Suppressor macrophage treated with lipopolysaccharide for 1 hour (primary cell): Measurements from ENCODE around the gene ZYG11B.
A peak's percentile ranks its signal among the peaks of the same experiment; 100 is the strongest.
"Not testable (repeated sequence)": the region's sequence is repeated elsewhere in the genome, so short reads cannot be mapped to it uniquely, and the experiment has no call there.

Source experiments
- DNase-seq, 3 donors: peaks; one replicate each; pipeline ENCODE4 v3.0.0-alpha.2; 2020 to 2022

Gene ZYG11B

DNA sequence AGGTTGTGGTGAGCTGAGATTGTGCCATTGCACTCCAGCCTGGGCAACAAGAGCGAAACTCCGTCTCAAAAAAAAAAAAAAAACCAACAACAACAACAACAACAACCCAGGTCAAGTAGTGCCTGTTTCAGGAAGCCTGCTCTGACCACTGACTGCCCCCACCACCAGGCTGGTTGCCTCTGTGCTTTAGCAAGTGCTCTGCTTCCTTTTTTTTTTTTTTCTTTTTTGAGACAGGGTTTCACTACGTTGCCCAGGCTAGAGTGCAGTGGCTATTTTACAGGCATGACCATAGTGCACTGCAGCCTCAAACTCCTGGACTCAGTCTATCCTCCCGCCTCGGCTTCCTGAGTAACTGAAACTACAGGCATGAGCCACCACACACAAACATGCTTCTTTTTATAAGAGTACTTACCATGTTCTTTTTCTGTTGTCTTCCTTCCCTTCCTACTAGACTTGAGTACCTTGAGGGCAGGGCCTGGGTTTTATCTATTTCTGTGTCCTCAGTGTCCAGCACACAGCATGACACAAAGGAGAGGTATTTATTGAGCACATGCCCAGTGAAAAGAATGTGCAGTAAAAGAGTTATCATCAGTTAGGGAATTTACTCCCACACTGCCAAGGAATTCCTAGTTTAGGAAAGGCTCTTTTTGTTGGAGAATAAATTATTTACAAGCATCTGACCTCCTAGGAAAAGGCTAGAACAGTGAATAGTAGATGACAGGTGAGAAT, 18.2 kb upstream of the ZYG11B start:
- DNase-seq: peak; percentile 52 to 59 (median 58)

DNA sequence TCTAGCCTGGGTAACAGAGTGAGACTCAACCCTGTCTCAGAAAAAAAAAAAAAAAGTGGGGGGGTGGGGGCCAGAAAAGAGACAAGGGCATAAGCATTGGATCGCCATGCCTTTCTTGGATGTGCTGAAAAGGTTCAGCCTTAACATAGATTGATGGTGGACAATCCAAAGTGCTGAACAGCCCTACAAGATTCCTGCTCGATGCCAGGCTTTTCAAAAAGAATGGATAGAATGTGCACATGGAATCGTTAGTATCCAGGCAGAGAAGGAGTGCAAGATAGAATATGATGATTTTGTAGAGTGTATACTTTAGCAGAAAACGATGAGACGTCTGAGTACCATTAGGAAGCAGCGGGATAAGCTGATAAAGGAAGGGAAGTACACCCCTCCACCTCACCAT, 17.2 kb upstream of the ZYG11B start:
- no peak for DNase-seq

DNA sequence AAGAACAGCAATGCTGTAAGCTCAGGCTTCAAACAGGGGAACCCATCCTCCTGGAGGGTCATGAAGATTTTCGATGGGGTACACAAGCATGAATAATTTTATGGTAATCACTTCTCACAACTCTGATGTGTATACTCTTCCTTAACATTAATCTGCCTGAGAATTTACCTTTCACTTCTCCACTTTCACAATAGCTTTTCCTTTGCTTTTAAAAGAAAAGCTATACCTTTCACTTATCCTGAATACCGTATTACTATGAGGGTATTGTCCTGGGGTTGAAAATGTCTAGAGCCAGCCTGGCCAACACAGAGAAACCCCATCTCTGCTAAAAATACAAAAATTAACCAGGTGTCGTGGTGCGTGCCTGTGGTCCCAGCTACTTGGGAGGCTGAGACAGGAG, 12.7 kb upstream of the ZYG11B start:
- DNase-seq: no peak

DNA sequence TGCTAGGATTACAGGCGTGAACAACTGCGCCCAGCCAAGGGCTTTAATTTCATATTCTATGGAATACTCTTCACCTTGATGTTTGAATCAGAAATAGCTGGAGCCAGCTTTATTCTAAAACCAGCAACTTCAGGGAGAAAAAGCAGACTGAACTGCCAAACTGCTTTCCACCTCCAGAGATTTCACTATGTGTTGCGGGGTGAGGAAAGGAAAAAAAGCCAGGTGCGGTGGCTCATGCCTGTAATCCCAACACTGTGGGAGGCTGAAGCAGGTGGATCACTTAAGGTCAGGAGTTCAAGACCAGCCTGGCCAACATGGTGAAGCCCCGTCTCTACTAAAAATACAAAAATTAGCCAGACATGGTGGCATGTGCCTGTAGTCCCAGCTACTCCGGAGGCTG, 11.0 kb upstream of the ZYG11B start:
- not testable (repeated sequence) for DNase-seq

DNA sequence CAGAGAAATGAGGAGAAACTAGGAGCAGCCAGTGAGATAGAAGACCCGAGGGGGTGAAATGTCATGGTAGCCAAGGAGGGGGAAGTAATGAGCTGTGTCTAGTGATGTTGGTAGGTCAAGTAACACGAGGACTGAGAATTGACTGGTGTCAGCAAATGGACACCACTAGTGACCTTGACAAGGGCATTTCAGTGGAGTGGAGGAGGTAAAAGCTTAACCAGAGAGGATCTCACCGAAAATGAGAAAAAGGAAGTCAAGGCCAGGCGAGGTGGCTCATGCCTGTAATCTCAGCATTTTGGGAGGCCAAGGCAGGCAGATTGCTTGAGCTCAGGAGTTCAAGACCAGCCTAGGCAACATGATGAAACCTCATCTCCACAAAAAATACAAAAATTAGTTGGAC, 3.0 kb upstream of the ZYG11B start:
- no peak for DNase-seq

DNA sequence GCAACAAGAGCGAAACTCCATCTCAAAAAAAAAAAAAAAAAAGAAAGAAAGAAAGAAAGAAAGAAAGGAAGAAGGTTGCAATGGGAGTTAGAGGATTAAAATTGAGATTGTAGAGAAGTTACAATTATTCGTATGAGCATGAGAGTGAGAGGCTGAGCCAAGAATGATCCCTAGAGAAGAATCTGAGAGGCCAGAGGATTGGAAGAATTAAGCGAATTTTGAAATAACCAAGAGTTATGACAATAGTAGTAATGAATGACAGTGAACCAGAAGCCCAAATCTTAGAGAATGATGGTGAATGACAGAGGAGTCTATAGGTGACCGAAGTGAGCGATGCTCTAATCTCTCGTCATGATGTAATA, 369 bp upstream of the ZYG11B start:
- DNase-seq: no peak

DNA sequence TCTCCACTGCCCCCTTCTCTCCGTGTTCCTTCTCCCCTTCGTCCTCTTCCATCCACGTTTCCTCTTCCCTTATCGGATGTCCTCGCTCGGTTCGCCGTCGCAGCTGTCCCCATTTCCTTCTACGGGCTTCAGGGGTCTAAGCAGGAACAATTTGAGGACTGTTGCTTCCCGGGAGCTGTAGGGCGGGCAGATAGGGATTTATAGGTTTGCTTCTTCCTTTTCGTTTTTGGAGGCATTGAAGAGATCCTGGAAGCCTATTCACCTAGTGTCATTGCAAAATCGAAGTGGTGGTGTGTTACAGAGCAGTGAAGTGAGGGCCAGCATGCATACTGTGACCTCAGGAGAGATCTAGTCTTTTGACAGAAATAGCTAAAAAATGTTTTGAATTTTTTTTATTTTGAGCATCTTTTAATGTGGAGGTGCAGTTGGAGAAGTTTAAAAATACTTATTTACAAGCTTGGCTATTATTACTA, 897 bp downstream of the ZYG11B start:
- DNase-seq: peak in 2 of 3 donors; percentile 26 to 31

DNA sequence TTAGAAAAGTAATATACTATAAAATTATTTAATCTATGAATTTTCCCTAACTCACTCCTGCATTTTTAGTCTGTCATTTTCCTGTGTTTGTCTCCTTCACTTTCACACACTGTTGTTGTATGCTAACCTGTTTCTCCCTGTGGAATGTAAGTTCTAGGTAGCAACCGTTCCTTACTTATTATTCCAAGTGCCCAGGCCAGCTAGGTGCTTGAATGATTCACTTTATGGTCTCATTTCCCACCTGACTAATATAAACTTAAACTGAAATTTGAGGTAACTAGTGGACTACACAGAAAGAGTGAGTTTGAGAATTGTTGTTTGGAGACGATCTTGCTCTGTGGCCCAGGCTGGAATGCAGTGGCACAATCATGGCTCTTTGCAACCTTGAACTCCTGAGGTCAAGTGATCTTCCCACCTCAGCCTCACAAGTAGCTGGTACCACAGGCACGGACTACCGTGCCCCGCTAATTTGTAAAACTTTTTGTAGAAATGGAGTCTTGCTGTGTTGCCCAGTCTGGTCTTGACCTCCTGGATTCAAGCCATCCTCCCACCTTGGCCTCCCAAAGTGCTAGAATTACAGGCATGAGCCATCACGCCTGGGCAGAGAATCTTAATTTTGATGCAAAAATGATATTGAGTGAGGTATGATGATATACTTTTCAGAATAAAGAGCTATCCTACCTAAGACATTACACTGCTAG, 1.9 kb downstream of the ZYG11B start:
- no peak for DNase-seq

DNA sequence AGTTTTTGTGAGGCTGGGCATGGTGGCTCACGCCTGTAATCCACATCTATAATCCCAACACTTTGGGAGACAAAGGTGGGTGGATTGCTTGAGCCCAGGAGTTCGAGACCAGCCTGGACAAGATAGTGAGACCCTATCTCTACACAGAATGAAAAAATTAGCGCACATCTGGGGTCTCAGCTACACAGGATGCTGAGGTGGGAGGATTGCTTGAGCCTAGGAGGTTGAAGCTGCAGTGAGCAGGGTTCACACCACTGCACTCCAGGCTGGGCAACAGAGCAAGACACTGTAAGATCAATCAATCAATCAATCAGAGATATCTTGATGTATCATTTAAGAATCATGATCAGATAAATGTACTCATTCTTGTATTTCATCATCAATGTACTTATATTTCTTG, 7.1 kb downstream of the ZYG11B start:
- no peak for DNase-seq

DNA sequence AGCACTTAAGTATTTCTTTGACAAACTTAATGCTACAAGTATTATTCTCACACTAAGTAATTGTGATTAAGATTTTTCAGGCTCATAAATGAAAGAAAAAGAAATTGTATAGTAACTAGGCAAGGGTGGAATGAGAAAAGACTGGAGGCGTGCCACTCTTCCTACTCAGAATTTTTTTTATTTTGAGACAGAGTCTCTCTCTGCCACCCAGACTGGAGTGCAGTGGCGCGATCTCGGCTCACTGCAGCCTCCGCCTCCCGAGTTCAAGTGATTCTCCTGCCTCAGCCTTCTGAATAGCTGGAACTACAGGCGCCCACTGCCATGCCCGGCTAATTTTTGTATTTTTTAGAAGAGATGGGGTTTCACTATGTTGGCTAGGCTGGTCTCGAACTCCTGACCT, 9.1 kb downstream of the ZYG11B start:
- not testable (repeated sequence) for DNase-seq

DNA sequence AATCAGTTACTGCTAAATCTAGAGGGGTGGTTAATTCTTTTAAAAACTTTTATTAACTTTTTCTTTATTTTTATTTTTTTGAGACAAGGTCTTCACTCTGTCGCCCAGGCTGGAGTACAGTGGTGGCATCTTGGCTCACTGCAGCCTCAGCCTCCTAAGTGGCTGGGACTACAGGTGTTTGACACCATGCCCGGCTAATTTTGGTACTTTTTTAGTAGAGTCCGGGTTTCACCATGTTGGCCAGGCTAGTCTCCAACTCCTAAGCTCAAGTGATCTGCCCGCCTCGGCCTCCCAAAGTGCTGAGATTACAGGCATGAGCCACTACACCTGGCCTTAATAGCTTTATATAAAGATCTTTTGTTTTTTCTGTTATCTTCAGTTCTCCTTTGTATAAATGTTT, 11.9 kb downstream of the ZYG11B start:
- DNase-seq: no peak

DNA sequence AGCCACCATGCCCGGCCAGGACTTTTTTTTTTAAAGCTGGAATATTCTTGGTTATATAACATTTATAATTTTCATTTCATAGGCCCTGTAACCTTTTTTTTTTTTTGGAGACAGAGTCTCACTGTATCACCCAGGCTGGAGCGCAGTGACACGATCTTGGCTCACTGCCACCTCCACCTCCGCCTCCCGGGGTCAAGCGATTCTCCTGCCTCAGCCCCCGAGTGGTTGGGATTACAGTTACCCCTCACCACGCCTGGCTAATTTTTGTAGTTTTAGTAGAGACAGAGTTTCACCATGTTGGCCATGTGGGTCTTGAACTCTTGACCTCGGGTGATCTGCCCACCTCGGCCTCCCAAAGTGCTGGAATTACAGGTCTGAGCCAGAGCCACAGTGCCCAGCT, 12.6 kb downstream of the ZYG11B start:
- DNase-seq: no peak

DNA sequence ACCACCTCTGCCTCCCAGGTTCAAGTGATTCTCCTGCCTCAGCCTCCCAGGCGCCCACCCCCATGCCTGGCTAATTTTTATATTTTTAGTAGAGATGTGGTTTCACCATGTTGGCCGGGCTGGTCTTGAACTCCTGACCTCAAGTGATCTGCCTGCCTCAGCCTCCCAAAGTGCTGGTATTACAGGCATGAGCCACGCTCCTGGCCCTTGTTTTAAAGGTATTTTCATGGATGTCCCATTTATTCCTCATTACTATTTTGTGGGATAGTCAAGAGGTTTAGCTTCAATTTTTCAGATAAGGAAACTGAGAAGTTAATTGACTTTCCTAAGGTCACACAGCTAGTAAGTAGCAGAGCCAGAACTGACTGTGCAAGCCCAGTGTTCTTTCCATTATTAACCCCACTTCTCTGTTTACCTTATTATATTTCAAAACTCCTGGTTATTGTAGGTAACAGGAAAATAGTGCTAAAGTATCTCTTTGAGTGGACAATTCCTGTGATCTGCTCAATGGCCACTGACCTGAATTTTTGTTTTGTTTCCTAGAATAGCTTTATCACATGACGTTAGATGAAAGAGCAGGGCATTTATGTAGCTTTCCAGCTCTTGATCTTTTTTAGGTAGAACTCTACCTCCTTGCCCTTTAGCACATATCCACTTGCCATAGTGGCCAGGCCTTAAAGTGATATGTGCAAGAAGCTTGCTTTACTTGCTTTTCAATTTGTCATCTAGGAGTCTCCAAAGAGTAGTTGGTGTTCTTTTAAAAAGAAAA, 13.6 kb downstream of the ZYG11B start:
- no peak for DNase-seq

DNA sequence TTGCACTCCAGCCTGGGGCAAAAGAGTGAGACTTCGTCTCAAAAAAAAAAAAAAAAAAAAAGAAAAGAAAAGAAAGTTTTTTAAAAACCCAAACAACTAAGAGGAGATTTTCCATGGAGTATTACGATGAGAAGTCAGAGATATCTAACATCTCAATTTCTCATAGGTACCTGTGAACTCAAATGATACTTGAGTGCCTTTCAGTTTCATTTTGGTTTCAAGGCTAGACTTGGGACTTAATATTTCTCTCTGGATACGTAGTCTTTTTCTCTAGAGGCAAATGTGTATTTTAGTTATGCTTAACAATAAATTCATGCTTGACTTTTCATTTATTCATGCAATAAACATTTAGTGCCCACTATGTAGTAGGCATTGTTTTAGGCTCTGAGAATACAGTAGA, 15.0 kb downstream of the ZYG11B start:
- no peak for DNase-seq

DNA sequence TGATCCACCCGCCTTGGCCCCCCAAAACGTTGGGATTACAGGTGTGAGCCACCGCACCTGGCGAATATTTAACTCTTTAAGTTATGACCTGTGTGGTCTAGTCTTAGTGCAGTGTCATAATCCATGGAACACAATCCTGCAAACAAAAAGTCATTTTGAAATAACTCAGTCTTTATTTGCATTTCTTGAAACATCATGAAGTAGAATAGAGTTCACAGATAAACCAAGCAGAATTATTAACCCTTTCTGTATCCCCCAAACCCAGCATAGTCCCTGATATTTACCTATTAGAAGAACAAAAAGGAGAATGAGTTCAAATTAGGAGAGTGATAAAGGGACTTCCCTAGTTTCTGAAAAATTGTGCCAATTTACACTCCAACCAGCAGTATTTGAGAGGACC, 19.9 kb downstream of the ZYG11B start:
- no peak for DNase-seq

DNA sequence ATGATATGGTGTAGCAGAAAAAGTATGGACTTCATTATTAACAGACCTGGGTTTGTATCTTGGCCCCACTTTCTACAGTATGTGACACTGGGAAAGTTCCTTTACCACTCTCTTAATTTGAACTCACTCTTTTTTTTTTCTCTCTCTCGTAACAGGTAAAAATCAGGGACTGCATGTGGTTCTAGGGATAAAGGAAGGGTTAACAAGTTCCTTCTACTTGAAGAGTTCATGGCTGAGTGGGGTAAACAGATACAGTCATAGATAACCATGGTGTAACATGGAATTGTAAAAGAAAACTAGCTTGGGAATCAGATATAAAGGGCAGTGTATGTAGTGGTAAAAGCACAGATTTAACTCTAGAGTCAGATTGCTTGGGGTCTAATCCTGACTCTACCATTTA, 21.2 kb downstream of the ZYG11B start:
- DNase-seq: no peak

DNA sequence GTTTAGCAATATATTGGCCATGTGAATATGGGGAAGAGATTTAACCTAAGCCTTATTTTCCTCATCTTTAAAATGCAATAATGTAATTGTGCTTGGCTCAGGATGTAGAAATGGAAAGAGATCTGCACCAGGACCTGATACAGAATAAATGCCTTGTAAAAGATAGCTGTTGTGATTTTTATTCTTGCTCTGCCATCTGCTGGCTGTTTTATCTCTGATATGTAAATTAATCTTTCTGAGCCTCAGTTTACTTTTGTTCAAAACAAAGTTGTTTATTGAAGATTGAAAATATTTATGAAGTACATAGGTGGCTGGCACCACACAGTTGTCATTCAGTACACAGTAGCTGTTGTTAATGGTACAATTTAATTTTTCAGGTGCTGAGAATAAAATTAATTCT, 21.9 kb downstream of the ZYG11B start:
- no peak for DNase-seq

DNA sequence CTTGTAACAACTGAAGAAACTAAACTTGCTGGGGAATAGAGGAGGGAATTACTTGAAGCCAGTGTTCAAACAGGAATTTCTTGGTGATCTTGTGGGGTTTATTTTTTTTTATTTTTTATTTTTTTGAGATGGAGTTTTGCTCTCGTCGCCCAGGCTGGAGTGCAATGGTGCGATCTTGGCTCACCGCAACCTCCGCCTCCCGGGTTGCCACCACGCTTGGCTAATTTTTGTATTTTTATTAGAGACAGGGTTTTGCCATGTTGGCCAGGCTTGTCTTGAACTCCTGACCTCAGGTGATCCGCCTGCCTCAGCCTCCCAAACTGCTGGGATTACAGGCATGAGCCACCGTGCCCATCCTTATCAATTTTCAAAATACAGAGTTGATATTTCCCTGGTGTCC, 23.2 kb downstream of the ZYG11B start:
- DNase-seq: not testable (repeated sequence)

DNA sequence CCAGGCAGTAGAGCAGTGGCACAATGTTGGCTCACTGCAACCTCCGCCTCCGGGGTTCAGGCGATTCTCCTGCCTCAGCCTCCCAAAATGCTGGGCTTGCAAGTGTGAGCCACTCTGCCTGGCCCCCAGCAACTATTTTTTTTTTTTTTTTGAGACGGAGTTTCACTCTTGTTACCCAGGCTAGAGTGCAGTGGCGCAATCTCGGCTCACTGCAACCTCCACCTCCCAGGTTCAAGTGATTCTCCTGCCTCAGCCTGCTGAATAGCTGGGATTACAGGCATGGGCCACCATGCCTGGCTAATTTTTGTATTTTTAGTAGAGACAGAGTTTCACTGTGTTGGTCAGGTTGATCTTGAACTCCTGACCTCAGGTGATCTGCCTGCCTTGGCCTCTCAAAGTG, 23.9 kb downstream of the ZYG11B start:
- DNase-seq: not testable (repeated sequence)

DNA sequence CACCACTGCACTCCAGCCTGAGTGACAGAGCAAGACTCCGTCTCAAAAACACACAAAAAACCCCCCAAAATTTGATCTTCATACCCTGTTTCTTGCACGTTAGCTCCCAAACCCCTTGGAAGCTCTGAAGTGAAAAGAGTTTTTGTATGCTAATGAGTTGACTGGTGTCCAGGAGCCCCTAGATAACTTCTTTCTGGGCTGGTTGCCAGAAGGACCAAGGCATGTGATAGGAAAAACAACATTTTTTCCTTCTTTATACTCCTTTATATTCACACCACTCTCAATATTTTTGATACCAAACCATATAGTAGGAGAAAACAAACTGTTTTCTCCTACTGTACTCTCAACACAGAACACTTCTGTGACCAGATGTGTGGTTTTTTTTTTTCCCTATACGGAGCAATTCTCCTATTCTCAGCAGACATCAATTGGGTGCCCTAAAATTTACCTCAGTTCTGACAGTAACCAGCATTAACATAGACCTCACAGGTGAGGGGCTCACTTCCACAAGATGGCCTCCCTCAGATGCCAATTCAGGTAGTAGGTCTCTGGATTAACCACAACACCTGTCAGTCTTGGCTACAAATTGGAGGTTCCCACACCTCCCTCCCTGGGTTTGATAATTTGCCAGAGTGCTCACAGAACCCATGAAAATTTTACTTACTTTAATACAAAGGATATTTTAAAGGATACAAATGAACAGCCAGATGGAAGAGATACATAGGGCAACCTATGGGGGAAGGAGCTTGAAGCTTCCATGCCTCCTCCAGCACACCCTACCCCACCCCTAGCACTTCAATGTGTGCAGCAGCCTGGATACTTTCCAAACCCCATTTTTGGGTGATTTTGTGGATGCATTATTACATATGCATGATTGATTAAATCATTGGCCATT, 25.6 kb downstream of the ZYG11B start:
- no peak for DNase-seq

DNA sequence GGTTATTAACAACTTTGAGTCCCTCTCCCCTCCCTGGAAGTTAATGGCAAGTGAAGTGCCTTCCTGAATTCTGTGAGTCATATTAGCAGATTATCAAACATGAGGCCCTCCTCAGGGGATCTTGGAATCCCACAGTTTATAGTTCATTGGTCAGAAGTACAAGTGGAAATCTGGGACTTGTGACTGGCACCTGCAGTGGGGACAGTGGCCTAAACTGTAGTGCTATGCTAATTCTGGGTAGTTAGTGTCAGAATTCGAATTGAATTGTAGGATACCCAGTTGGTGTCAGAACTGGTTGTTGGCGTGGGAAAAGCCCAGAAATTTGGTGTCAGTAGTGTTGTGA, 26.2 kb downstream of the ZYG11B start:
- DNase-seq: no peak

DNA sequence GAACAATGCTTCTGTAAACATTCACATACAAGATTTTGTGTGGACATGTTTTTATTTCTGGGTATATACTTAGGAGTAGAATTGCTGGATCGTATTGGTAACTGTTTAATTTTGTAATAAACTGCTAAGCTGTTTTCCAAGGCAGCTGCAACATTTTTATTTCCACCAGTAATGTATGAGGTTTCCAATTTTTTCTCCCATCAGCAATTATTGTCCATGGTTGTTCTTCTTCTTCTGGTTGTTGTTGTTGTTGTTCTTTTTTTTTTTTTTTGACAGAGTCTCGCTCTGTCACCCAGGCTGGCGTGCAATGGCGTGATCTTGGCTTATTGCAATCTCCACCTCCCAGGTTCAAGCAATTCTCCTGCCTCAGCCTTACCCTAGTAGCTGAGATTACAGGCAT, 26.9 kb downstream of the ZYG11B start:
- no peak for DNase-seq

DNA sequence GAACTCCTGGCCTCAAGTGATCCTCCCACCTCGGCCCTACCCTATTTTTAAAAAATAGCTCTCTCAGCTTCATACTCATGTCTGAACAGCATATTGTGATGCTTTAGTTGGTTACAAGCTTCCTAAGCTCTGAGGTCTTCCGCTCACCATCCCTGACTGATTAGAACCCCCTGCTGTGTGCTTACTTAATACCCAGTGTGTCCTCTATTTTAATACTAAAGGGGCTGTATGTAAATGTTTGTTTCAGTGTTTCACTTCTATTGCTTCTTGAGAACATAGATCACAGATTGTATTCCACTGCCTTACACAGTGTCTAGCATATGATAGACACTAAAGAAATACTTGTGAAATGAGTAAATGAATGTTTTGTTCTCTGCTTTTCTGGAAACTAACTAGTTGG, 29.8 kb downstream of the ZYG11B start:
- no peak for DNase-seq
